WI38 (cell line): Measurements from ENCODE around the gene RNASEH1.
A peak's percentile ranks its signal among the peaks of the same experiment; 100 is the strongest.

Experiments
- H3K4me3 ChIP-seq: 2 replicates; pipeline ENCODE4 v1.5.1; 2011; ENCODE audit warnings: low read depth, mild to moderate bottlenecking, control low read depth, low read length
- TF ChIP-seq, protein P1 (sequence below): IDR thresholded peaks from 2 replicates; pipeline ENCODE4 v1.5.1; 2012; ENCODE audit warnings: low read depth, mild to moderate bottlenecking, control low read depth, low read length

The RNASEH1 gene

GRCh38 chr2:3587021-3587420, 28.9 kb upstream of the RNASEH1 start:
- TF ChIP-seq, protein P1, sequence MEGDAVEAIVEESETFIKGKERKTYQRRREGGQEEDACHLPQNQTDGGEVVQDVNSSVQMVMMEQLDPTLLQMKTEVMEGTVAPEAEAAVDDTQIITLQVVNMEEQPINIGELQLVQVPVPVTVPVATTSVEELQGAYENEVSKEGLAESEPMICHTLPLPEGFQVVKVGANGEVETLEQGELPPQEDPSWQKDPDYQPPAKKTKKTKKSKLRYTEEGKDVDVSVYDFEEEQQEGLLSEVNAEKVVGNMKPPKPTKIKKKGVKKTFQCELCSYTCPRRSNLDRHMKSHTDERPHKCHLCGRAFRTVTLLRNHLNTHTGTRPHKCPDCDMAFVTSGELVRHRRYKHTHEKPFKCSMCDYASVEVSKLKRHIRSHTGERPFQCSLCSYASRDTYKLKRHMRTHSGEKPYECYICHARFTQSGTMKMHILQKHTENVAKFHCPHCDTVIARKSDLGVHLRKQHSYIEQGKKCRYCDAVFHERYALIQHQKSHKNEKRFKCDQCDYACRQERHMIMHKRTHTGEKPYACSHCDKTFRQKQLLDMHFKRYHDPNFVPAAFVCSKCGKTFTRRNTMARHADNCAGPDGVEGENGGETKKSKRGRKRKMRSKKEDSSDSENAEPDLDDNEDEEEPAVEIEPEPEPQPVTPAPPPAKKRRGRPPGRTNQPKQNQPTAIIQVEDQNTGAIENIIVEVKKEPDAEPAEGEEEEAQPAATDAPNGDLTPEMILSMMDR = no peak
- no peak overlapping the region for H3K4me3 ChIP-seq

- no peak overlapping the region for H3K4me3 ChIP-seq
- TF ChIP-seq, protein P1 = no peak
These were observed 28.1 kb upstream of the RNASEH1 start for GRCh38 chr2:3586220-3586619.

DNA sequence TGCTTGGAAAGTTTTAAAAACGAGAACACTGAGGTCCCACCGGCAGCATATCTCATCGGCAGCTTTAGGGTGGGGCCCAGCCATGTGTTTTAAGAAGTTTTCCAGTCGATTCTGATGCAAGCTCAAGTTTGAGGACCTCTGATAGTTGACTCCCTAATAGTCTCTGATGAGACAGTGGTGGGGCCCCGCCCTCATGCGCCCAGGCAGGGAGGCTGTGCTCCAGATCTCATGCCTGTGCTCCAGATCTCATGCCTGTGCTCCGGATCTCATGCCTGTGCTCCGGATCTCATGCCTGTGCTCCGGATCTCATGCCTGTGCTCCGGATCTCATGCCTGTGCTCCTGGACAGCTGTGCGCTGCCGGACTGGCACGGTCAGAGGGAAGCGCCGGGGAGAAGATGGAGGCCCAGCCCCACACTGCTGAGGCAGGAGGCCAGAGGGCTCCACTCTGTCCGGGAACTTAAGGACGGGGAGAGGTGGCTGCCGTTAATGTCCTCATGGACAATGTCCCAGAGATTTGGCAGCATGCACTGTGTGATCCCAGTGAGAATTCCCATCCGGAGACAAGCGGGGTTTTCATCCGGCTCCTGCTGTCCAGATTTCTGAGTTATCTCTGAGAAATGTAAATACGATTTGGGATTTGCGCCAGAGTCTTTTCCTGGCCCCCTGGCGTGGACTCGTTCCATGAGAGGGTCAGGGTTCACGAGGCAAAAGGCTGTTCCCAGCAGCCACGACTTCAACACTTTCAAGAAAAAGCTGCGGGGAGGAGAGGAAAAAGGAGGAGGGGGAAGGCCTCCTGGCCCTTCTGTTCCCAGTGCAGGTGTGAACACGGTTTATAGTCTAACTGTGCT, 27.4 kb upstream of the RNASEH1 start:
- TF ChIP-seq, protein P1 = 0 out of 2 replicates have a peak, but pooled peaks have one; percentile 5
- H3K4me3 ChIP-seq = peak overlapping the region; percentile 46

GRCh38 chr2:3584608-3585260, 26.6 kb upstream of the RNASEH1 start:
- TF ChIP-seq, protein P1 = no peak
- H3K4me3 ChIP-seq = peak overlapping the region; percentile 46

DNA sequence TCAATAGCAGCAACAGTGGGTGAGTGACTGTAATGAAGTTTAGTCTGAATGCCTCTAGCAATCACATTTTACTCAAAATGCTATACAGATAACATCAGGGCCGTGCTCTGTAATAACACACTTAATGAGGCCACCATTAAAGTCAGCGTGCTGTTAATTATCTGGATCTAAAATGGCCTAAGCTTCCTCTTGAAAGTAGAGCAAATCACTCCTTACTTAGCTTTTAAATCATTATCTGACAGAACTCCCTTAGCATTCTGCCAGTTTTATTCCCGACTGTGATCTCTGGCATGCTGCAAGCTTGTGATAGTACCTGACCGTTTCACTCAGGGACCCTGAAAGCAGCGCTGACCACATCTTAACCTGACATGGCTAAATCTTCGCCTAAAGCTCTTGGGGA, 25.9 kb upstream of the RNASEH1 start:
- TF ChIP-seq, protein P1 = no peak
- no peak overlapping the region for H3K4me3 ChIP-seq

GRCh38 chr2:3581367-3582262, 23.5 kb upstream of the RNASEH1 start:
- TF ChIP-seq, protein P1 = no peak
- no peak overlapping the region for H3K4me3 ChIP-seq
